CD4-positive, alpha-beta T cell treated with Interleukin-6 for 4 hours (primary cell): Measurements from ENCODE around the gene ANTKMT.
A peak's percentile ranks its signal among the peaks of the same experiment; 100 is the strongest.

Experiments
- DNase-seq: peaks from one replicate; pipeline ENCODE4 v3.0.0-alpha.2; 2020; ENCODE audit warnings: mixed read lengths

ANTKMT gene

DNA sequence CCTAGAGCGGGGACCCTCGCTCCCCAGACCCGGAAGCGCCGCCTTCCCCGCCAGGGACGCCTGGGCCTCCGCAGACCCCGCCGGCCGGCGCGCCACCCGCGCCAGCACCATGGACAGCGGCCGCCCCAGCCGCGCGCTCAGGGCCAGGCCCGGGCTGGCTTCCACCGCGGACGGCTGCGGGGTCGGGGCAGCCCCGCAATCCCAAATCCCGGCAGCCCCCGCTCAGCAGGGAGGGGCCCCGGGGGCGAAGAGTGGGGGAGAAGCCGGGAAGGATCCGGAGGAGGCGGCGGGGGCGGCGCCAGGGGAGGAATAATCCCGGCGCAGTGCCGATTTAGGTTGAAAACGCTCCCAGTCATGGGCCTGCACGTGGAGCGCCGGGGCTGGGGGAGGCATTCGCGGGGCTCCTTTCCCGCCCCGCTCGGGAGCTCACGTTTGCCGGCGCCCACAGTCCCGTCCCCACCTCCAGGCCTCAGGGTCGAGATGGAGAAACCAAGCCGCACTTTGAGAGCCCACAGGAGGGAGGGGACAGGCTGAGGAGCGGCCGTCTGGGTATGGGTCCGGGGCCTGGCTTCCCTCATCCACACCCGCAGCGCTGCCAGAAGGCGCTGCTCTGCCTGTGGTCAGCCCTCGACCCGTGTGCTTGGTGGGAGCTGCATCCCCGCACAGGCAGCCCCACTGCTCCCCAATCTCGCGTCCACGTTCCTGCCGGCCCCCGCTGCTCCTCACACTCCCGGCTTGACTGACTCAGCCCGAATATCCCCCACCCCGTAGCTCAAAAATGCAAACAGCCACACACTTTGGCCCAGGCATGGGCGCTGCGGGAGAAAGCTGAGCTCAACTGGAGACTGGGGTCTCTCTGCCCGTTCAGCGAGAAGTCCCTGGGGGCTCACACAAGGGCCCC lies 20.0 kb upstream of the ANTKMT start:
- DNase-seq: peak; percentile 56

DNA sequence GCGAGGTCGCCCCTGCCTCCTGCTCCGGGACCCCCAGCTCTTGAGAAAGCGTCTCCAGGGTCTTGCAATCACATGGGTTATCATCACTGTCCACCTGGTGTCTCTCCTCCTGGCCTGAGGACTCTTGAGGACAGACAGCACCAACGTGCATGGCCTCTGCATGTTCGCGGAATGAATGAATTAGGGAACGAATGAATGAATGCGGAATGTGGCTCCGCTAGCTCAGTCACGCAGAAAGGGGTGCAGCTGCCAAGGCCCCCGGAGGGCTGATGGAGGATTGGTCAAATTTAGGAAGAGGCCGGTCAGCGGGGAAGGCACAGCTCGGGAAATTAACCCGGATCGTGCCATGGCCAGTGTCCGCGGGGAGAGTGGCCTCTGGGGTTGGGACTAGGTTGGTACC lies 18.6 kb upstream of the ANTKMT start:
- no peak for DNase-seq

DNA sequence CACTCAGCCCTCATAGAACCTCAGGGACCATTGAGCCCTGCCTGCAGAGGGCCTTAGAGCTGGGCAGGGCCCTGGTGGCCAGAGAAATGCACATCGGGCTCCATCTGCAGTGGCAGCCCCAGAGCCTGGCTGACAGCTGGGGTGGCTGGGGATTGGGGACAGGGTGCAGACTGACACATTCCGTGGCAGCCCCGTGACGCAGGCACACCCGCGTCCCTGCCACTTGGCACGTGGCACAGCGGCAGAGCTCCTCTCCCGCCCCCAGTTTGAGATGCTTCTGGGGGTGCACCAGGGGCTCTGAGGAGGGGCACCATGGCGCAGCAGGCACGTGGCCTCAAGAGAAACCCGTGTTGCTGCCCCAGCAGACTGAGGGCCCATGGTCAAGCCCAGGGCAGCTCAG lies 17.5 kb upstream of the ANTKMT start:
- DNase-seq: no peak

DNA sequence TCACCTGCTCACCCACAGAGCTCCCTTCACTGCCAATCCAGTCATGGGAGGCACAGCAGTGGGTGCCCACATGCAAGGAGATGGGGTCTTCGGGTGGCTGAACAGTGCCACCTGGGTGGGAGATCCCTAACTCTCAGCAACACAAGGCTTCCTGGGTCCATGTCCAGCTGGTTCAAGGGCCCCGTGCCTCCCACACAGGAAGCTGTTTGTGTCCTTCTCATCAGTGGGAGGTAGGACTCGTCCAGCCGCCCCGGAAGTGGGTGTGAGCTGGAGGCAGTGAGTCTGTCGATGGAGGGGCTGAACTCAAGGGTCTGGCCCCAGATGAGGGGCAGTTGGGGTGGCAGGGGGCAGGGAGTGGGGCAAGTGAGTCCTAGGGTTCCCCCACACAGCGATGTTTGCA lies 16.9 kb upstream of the ANTKMT start:
- DNase-seq: no peak

DNA sequence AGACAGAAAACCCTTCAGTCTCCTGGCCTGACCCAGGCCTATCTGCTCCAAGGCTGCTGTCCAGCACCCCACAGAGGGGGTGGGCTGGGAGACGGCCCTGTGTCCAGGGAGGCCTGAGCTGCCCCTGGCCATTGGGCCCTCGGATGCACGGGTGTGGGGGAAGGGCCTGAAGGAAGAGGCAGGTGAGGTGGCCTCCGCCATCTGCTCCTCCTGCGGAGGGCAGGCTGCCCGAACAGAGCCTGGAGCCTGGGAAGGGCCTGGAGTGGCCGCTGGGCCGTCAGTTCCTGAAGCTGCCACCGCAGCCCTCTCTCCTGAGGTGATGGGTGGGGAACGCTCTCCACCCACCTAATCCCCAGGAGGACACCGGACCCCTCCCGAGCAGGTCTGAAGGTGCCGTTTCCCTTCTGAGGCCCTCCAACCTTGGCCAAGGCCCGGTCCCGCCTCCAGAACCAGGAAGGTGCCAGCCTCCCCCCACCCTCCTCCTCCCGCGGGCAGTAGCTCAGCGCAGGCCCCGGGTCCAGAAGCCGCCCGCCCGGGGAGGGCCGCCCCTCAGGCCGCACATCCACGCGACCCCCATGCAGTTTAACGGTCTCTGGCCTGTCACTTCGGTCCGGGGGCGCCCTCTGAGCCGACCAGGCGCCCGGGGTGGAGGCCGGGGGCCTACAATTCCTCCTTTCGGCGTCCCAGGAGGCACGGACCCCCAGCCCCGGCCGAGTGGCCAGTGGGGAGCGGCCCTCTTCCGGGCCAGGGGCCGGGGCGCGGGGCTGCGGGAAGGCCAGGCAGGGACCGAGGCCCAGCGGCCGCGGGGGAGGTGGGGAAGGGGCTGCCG lies 16.2 kb upstream of the ANTKMT start:
- no peak for DNase-seq

DNA sequence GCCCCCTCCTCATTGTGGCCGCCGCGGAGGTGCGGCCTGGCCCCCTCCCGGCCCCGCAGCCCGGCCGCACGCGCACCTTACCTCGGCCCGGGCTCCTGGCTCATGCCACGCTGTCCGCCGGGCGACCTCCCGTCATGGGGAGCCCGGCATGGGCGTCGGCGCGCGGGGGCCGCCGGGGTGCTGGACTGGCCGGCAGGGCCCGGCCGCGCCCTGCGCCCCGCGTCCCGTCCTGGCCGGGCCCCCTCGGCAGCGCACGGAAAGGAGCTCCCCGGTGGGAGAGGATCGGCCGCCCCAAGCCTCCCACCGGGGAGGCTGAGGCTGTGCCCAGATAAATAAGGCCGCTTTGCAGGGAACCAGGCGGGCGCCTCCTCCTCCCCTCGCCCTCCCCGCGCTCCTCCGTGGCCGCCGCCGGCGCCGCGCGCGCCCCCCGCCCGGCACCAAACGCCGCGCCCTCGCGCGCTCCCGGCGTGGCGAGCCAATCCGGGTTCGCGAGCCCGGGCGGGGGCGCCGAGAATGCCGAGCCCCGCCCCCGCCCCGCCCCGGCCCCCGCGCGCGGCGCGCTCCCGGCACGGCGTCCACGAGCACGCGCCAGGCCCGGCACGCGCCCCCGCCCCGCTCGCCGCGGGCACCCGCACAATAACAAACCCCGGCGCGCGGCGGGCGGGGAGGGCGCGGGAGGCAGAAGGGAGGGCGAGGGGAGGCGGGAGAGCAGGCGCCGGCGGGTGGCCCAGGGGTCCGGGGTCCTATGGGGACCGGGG lies 15.3 kb upstream of the ANTKMT start, which contains the start of gene FBXL16:
TSS of gene FBXL16 (minus strand) at position 371 of the 758 bp plus-strand sequence. CDS start 8,396 bp downstream, outside the sequence.
- DNase-seq: no peak

DNA sequence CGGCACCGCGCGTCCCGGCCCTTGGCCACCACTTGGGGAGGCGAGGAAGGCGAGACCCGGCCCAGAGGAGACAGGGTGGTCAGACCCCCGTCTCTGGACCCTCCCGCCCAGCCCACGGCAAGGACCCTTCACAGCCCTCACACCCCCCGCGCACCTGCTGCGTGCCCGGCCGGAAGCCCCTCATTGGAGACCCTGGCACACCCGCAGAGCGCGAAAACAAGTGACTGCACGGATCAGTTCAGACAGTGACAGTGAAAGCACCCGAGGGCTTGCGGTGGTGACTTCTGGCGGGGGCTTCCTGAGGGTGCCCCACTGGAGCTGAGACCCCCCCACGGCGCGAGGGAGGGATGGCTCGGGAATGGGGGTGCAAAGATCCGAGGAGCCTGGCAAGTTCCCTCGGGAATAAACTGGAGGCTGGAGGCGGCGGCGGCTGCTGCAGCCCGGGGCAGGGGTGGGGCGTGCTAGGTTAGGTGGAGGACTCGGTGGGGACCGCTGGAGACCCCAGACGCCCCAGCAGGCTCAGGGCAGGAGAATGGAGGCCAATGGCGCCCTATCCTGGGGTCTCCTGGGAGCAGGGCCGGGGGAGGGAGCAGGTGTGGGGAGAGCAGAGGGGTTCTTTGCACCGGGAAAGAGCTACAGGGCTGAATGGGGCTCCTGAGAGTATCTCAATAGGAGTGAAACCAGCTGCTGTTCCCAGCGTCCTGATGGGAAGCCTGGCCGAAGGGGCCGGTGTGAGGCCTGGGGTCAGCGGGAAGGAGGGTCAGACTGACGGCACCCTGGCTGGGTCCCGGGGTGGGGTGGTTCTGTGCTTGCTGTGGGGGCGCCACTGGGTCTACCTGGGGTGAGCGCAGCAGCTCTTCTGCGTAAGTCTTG lies 14.5 kb upstream of the ANTKMT start:
- DNase-seq: no peak

DNA sequence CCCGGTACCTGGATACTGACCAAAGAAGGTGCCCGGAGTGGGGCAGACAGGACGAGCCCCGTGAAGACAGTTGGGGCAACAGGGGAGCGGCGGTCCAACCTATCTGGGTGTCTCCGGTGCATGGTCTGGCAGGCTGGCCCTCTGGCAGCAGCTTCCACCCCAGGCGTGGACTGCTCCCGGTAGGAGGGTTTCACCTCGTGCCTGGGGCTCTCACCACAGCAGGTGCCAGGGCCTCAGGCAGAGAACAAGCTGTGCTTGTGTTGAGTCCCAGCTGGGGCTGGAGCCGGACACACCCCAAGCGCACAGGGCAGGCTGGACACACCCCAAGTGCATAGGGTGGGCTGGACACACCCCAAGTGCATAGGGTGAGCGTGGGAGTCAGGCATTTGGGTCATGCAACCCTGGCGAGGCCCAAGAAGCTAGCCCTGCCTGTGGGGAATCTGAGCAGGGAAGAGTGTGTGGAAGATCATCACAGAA lies 13.8 kb upstream of the ANTKMT start:
- no peak for DNase-seq

DNA sequence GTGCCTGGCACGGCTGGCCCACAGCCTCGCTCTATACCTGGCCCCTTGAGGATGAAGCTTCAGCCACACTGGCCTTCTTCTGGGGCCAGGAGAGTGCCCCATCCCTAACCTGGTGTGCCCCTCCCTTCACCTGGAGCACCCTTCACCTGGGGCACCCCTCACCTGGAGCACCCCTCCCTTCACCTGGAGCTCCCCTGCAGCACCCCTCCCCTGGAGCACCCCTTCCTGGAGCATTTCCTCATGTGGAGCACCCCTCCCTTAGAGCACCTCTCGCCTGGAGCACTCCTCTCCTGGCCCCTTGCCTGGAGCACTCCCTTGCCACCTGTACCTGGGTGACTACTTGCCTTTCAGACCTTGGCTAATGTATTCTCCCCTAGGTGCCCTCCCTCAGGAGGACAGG lies 12.9 kb upstream of the ANTKMT start:
- DNase-seq: no peak

DNA sequence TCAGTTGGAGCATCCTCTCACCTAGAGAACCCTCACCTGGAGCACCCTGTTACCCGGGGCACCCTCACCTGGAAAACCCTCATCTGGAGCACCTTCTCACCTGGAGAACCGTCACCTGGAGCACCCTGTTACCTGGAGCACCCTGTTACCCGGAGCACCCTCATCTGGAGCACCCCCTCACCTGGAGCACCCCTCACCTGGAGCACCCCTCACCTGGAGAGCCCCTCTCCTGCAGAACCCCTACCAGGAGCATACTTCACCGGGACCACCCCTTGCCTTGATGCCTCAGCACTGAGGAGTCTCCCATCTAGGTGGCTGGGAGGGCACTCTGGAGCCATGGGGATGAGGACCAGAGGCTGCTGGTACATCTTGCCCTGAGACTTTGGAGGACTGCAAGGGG lies 12.0 kb upstream of the ANTKMT start:
- no peak for DNase-seq

DNA sequence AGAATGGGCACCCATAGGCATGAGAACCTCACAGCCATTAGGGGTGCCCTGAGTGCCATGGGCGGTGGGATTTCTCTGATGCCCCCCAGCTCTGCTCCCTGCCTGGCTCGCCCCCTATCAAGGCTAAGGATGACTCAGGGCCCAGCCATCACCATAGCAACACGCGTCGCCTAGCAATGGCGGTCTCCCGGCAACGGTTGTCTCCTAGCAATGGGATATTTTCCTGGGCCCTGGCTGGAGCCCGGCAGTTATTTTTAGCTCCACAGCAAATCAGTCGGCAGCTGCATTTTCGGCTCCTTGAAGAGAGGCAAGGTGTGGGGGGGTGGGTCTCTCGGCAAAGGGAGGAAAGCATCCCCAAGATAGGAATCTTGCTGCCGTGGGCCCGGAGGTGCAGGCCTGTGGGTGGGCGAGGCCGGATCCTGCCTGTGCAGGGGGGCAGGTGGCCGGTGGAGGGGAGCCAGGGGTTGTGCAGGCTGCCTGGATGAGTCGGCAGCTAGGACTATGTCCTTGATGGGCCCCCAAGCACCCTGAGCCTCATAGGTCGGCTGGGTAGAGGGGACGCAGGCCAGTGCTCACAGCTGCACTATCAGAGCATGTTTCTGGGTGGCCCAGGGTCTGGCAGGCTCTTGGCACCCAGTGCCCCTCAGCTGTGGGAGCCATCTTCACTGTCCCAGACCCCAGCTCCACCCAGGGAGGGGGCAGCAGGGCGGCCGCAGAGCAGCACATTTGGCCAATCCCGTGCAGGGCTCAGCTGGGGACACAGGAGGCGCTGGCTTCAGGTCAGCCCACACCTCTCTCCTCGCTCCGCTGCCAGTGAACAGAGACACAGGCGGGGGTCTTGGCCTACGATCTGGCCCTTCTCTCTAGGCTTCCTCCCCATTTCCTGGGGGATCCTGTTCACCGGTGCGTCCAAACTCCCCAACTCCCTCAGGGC lies 11.1 kb upstream of the ANTKMT start:
- DNase-seq: no peak

DNA sequence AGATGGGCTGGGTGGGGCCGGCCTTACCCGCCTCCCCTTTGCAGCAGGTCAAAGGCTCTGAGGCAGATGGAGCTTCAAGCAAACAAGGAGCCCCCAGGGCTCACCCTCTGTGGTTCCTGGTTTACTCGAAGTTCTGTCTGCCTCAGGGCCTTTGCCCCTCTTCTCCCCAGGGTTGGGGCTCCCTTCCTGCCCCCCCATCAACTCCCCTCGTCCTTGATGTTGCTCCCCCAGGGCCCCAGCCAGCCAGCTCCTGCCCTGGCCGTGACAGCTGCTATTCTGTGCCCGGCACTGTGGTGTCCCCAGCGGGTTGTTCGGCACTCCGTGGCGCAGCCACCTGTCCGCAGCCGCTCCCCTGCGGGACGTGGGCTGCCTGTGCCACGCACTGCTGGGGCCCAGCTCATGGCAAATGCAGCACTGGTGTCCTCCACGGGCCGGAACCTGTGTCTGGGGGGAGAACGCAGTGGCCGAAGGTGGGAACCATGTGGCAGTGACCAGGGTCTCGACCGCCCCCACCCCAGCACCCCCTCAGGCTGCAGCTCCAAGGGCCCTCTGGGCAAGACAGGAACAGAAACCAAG lies 10.4 kb upstream of the ANTKMT start:
- no peak for DNase-seq

DNA sequence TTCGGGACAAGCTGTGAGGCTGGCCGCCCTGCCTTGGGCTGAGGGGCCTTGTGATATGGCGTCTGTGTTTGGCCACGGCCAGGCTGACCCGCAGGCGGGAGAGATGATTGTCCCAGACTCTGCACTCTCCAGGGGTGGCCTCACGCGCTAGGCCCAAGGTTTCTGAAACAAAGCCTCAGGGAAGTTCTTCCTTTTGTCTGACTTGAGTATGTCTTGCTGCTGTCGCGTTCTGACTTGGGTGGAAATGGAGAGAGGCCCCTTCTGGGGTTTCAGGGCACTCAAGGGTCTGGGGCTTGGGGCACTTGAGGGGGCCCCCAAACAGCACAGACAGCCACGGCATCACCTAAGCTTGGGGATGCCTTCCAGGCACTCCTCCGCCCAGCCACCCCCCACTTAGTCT lies 9.9 kb upstream of the ANTKMT start:
- DNase-seq: no peak

DNA sequence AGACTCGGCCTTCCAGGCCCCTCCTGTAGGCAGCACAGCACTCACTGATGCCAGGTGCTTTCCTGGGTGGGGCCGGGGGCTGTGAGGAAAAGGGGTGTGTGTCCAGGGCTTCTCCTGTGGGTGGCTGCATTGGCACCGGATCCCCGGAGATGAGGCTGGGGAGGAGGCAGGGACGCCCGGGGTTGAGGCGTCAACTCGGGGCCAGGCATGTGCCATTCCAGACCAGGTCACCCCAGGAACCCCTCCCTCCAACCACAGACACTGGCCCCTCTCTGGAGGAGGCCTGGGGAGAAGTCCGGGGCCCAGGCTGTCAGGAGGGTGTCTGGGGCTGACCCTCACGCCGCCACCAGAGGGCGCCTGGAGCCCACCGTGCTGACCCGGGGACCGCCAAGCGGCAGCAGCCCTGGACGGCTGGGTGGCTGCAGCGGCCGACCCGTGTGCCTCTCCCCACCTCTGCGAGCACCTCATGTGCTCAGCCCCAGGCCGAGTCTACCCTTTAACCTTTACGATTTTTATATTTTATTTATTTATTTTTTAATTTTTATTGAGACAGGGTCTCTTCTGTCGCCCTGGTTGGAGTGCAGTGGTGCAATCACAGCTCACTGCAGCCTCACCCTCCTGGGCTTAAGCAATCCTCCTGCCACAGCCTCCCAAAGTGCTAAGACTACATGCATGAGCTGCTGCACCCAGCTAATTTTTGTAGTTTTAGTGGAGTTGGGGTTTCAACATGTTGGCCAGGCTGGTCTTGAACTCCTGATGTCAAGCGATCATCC lies 9.2 kb upstream of the ANTKMT start:
- DNase-seq: peak; percentile 87

DNA sequence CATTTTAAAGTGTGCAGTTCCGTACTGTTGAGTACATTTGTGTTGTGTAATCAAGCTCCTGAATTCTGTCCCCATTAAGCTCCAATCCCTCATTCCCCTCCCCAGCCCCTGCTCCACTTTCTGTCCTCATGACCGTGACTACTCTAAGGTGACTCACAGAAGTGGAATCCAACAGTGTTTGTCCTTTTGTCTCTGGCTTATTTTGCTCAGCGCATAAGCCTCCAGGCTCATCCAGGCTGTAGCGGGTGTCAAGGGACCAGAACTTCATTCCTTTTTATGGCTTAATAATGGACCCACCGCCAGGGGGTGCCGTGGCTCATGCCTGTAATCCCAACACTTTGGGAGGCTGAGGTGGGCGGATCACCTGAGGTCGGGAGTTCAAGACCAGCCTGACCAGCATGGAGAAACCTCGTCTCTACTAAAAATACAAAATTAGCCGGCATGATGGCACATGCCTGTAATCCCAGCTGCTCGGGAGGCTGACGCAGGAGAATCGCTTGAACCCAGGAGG lies 8.2 kb upstream of the ANTKMT start:
- peak; percentile 64 for DNase-seq

DNA sequence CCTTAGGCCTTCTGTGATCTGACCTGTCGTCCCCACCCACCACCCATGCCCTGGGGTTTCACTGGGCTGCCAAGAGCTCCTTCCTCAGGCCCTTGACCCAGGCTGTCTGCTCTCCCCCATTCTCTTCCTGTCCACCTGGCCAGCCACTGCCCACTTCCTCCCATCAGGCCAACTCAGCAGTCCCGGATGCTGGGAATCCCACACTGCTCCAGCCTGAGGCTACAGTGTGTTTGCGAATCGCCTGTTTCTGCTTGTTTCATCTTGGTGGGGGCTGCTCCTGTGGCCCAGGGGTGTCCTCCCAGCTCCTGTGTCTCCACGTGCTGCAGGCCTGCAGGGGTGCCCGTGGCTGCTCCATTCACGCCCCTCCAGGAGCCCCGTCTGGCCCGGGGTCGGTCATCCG lies 6.9 kb upstream of the ANTKMT start:
- DNase-seq: no peak

DNA sequence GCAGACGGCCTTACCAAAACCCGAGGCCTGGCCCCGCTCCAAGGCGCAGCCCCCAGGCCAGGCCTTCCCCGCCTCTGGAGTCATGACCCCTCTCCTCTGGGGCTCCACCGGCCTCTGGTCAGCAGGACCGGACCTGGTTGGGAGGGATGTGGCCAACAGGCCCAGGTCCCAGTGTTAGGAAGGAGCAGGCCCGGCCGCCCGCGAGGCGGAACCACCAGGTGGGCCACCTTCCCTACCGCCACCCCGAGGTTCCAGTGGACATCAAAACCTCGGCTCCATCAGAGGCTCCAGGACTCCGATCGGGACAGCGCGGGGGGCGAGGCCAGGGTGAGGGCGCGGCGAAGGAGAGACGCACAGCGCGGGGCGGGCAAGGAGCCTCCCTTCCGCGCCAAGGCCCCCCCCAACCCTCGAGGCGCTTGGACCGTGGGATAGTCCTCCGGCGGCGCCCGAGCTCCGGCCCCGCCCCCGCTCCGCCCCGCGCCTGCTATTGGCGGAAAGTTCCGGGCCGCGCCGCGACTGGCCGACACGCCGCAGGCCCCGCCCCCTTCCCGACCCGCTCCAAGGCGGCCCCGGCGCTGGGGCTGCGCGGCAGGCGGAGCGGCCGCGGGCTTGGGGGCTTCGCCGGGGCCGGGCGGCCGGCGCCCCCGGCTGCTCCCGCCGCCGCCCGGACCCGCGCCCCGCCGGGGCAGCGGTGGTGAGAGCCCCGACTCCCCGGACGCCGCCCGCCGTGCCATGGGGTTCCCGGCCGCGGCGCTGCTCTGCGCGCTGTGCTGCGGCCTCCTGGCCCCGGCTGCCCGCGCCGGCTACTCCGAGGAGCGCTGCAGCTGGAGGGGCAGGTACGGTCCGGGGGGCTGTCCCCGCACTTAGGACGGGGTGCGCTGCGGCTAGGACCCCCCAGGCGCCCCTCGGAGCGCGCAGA lies 6.1 kb upstream of the ANTKMT start, which contains the start of gene METRN:
TSS of gene METRN (plus strand) at position 561 of the 919 bp plus-strand sequence. CDS start at position 733, 172 bp downstream.
- peak; percentile 95 for DNase-seq
